Upper lobe of left lung (tissue), 6 donors: ENCODE measurements around the gene GSTM4. TPM values are rescaled to one million over a fixed set of nuclear protein-coding genes. Genes with fewer than 3 reads are reported as not detected.
A peak's percentile ranks its signal among the peaks of the same experiment; 100 is the strongest.

Experiments
- ATAC-seq, 2 donors: fragments of 200-7000 bp; cut with Tn5 transposase; one replicate each; pipeline ENCODE4 v1.9.1; 2022; ENCODE audit warnings: mild to moderate bottlenecking in 2 of 2, moderate library complexity in 2 of 2; ENCODE audit not compliant: low FRiP score in 2 of 2
- DNase-seq, 2 donors: peaks; one replicate each; pipeline ENCODE4 v3.0.0-alpha.2; 2019 to 2020
- H3K27ac ChIP-seq, 4 donors: fragments of 200-600 bp; sonication (generic); one replicate each; pipeline ENCODE4 v1.5.1; 2016 to 2019
- H3K27me3 ChIP-seq, 4 donors: fragments of 200-600 bp; sonication (generic); one replicate each; pipeline ENCODE4 v1.5.1; 2017 to 2019
- H3K36me3 ChIP-seq, 4 donors: fragments of 200-600 bp; sonication (generic); one replicate each; pipeline ENCODE4 v1.5.1; 2016 to 2019
- H3K4me1 ChIP-seq, 4 donors: fragments of 200-600 bp; sonication (generic); one replicate each; pipeline ENCODE4 v1.5.1; 2018 to 2019
- H3K4me3 ChIP-seq, 4 donors: fragments of 200-600 bp; sonication (generic); one replicate each; pipeline ENCODE4 v1.5.1; 2017 to 2019; ENCODE audit warnings: mild to moderate bottlenecking in 2 of 4, moderate library complexity in 1 of 4
- H3K9me3 ChIP-seq, 4 donors: fragments of 200-600 bp; sonication (generic); one replicate each; pipeline ENCODE4 v1.5.1; 2018 to 2019
- CTCF ChIP-seq, 6 experiments: fragments of 450-650 bp in 4 of 6; fragments of 200-600 bp in 2 of 6; sonication (generic) in 2 of 6; IDR thresholded peaks; one replicate each; pipeline ENCODE4 v1.5.1; 2016 to 2019; ENCODE audit warnings: antibody characterized with exemption in 6 of 6
- EP300 ChIP-seq, 4 donors: sonication (generic); formaldehyde crosslinking; IDR thresholded peaks; one replicate each; pipeline ENCODE4 v1.5.1; 2017; ENCODE audit warnings: antibody characterized with exemption in 4 of 4, control low read depth in 2 of 4
- POLR2A ChIP-seq, 4 donors: fragments of 450-650 bp; IDR thresholded peaks; one replicate each; pipeline ENCODE4 v1.5.1; 2016 to 2017; ENCODE audit warnings: antibody characterized with exemption in 4 of 4, mild to moderate bottlenecking in 2 of 4
- POLR2AphosphoS5 ChIP-seq, 2 donors: sonication (generic); formaldehyde crosslinking; IDR thresholded peaks; one replicate each; pipeline ENCODE4 v1.5.1; 2017; ENCODE audit warnings: antibody characterized with exemption in 2 of 2
- WGBS, 2 donors: methylation state at CpG; one replicate each; pipeline ENCODE4 v1.1.5; 2017 to 2018; 5-methylcytosine and 5-hydroxymethylcytosine counted together
- total RNA-seq, 6 donors: library from RNA; depleted of rRNA in 4 of 6; stranded (reverse); fragments of >200 nt in 4 of 6; gene quantifications; one replicate each; pipeline versions ENCODE4 v1.1.0 to v1.2.1, GENCODE V29; 2016 to 2021
- donor health status: DM: no; HTN: no; CAD: no; lungs with moderate emphysema.
- donor health status: DM: no; HTN: yes; CAD: no; lungs with severe emphysema.

The GSTM4 gene
- total RNA-seq, 6 donors from 2014 or later, result 10.7 to 28.3 (median 15.9) TPM

- Histone ChIP-seq H3K27ac (no peak overlapping the region), H3K27me3 (no peaks in the 10 kb centered on the region), H3K4me3 (no peak overlapping the region), H3K36me3 (no peaks in the 10 kb centered on the region), H3K4me1 (peaks cover 0 to 16% (median 13%) of the 10 kb centered on the region in 4 donors), H3K9me3 (no peaks in the 10 kb centered on the region)
- 83 to 88% methylated on average over 5 to 9 of the region's 9 CpGs for WGBS, 2 donors
- TF ChIP-seq CTCF (IDR thresholded peaks at IDR 0.05) (no peak), EP300 (IDR thresholded peaks at IDR 0.05) (no peak), POLR2A (IDR thresholded peaks at IDR 0.05) (no peak), POLR2AphosphoS5 (IDR thresholded peaks at IDR 0.05) (no peak)
- peak in 1 of 2 donors; percentile 24 for DNase-seq
- ATAC-seq, result no peak
These were observed 16.6 kb upstream of the GSTM4 start for GRCh38 chr1:109639063-109639840.

- Histone ChIP-seq H3K27me3 (no peaks in the 10 kb centered on the region), H3K4me3 (no peak overlapping the region), H3K27ac (no peak overlapping the region), H3K36me3 (no peaks in the 10 kb centered on the region), H3K4me1 (peaks cover 0 to 16% (median 13%) of the 10 kb centered on the region in 4 donors), H3K9me3 (no peaks in the 10 kb centered on the region)
- peak in 1 of 2 donors; percentile 8 for DNase-seq
- 46 to 100% methylated on average over 1 to 6 of the region's 6 CpGs for WGBS, 2 donors
- no peak for ATAC-seq
- TF ChIP-seq EP300 (IDR thresholded peaks at IDR 0.05) (no peak), POLR2AphosphoS5 (IDR thresholded peaks at IDR 0.05) (no peak), CTCF (IDR thresholded peaks at IDR 0.05) (no peak), POLR2A (IDR thresholded peaks at IDR 0.05) (no peak)
These were observed 16.1 kb upstream of the GSTM4 start for GRCh38 chr1:109639841-109640184.

GRCh38 chr1:109640285-109640865 is 15.5 kb upstream of the GSTM4 start:
- DNase-seq (peak; percentile 52 to 87), ATAC-seq (peak; percentile 87 to 88)
- Histone ChIP-seq H3K36me3 (no peaks in the 10 kb centered on the region), H3K4me1 (peaks cover 0 to 16% (median 13%) of the 10 kb centered on the region in 4 donors), H3K27me3 (no peaks in the 10 kb centered on the region), H3K27ac (no peak overlapping the region), H3K9me3 (no peaks in the 10 kb centered on the region), H3K4me3 (no peak overlapping the region)
- TF ChIP-seq CTCF (IDR thresholded peaks at IDR 0.05) (peak; percentile 90 to 97 (median 94)), POLR2A (IDR thresholded peaks at IDR 0.05) (no peak), POLR2AphosphoS5 (IDR thresholded peaks at IDR 0.05) (no peak)
- 36 to 38% methylated on average over 3 to 5 of the region's 5 CpGs for WGBS, 2 donors

GRCh38 chr1:109641078-109641740 is 14.7 kb upstream of the GSTM4 start:
- Histone ChIP-seq H3K9me3 (no peaks in the 10 kb centered on the region), H3K27me3 (no peaks in the 10 kb centered on the region), H3K27ac (no peak overlapping the region), H3K4me1 (peaks cover 0 to 16% (median 10%) of the 10 kb centered on the region in 4 donors), H3K36me3 (no peaks in the 10 kb centered on the region), H3K4me3 (no peak overlapping the region)
- ATAC-seq, result no peak
- DNase-seq, result no peak
- TF ChIP-seq POLR2A (IDR thresholded peaks at IDR 0.05) (no peak), EP300 (IDR thresholded peaks at IDR 0.05) (no peak), POLR2AphosphoS5 (IDR thresholded peaks at IDR 0.05) (no peak), CTCF (IDR thresholded peaks at IDR 0.05) (no peak)
- WGBS, 2 donors, result 69 to 86% methylated on average over 2 of the region's 2 CpGs
